LoVo (cell line): ENCODE measurements around the gene OR8I2.
"Not testable (repeated sequence)": the region's sequence is repeated elsewhere in the genome, so short reads cannot be mapped to it uniquely, and the experiment has no call there.

Source experiments
- DNase-seq: peaks from one replicate; pipeline ENCODE4 v3.0.0-alpha.2; 2016; ENCODE audit warnings: low spot score

The OR8I2 gene

GRCh38 chr11:56093008-56093407 is at the start of gene OR8I2:
OR8I2 (plus strand) TSS chr11:56093308; CDS start chr11:56093308, 0 bp downstream.
- DNase-seq: no peak

DNA sequence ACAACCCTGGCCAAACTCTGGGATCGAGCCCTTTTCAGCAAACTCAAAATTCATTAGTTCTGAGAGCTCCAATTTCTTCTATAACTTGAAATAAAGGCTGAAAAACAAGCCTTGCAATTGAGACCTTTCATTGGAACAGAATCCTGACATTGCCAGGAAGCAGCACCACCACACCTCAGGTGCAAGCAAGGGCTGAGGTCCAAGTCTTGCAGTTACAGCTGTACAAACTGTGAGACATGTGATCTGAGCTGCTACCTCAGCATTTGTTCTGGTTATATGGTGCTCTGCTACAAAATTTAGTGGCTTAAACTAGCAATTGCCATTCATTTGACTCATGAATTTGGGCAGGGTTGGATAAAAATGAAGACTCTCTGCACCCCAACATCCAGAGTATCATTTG is 47.6 kb upstream of the OR8I2 start:
- no peak for DNase-seq

DNA sequence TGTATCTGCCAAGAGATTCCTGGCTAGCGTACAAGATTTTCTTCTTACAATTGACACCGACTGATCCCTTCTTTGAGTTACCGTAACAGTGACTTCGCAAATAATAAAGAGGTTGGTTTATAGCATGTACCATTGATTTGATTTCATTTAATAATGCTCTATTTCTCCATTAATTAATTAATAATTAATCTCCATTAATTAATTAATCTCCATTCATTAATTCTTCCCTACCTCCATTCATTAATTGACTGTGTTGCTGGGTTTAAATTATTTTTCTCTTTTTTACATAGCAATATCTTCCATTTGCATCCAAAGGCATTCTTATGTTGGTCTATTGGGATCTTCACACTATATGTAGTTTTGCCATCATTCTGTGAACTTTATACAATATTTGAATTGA is 44.6 kb upstream of the OR8I2 start:
- DNase-seq: no peak

DNA sequence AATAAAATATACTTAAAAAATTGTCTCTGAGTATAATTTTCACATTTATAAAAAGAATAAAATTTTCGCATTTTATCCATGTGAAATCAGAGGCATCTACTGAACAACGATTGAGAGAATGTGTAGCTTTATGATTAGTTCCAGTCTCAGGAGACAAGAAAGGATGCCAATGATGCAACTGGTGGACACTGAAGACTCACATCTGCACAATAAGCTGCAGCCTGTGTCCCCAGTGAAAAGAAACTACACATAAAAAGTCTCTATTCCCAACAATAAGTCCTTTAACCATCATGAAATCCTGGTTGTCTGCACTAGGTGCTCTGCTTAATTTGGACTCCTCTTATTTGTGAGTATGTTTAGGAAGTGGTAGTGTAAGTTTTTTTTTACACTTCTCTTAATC is 43.6 kb upstream of the OR8I2 start:
- DNase-seq: no peak

GRCh38 chr11:56056366-56056765 is 36.7 kb upstream of the OR8I2 start:
- not testable (repeated sequence) for DNase-seq

DNA sequence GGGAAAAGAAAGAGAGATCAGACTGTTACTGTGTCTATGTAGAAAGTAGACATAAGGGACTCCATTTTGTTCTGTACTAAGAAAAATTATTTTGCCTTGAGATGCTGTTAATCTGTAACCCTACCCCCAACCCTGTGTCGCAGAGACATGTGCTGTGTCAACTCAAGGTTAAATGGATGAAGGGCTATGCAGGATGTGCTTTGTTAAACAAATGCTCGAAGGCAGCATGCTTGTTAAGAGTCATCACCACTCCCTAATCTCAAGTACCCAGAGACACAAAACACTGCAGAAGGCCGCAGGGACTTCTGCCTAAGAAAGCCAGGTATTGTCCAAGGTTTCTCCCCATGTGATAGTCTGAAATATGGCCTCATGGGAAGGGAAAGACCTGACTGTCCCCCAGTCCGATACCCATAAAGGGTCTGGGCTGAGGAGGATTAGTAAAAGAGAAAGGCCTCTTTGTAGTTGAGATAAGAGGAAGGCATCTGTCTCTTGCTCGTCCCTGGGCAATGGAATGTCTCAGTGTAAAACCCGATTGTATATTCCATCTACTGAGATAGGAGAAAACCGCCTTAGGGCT is 35.4 kb upstream of the OR8I2 start:
- DNase-seq: not testable (repeated sequence)

DNA sequence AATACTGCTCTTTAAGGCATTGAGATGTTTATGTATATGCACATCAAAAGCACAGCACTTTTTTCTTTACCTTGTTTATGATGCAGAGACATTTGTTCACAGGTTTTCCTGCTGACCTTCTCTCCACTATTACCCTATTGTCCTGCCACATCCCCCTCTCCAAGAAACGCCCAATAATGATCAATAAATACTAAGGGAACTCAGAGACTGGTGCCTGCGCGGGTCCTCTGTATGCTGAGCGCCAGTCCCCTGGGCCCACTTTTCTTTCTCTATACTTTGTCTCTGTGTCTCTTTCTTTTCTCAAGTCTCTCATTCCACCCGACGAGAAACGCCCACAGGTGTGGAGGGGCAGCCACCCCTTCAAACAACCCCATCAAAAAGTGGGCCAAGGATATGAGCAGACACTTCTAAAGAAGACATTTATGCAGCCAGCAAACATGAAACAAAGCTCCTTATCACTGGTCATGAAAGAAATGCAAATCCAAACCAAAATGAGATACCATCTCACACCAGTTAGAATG is 34.8 kb upstream of the OR8I2 start:
- DNase-seq: not testable (repeated sequence)

GRCh38 chr11:56066980-56067379 is 26.1 kb upstream of the OR8I2 start:
- DNase-seq: no peak

DNA sequence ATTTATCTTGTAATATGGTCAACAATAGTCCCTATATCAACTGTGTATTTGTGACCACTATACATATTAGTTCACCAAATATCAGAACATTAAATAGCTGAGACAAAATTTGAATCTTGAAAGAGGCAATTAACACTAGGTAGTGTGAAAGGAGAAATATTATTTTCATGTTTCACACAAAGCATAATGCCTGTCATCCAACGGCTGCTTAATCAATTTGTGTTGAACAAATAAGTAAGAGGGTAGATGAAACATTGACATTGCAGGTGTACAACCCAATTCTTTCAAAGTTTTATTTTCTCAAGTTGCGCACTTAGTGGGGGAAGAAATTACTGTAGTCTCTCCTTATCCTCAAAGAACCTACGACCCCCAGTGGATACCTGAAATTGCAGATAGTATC is 3.4 kb upstream of the OR8I2 start:
- no peak for DNase-seq

DNA sequence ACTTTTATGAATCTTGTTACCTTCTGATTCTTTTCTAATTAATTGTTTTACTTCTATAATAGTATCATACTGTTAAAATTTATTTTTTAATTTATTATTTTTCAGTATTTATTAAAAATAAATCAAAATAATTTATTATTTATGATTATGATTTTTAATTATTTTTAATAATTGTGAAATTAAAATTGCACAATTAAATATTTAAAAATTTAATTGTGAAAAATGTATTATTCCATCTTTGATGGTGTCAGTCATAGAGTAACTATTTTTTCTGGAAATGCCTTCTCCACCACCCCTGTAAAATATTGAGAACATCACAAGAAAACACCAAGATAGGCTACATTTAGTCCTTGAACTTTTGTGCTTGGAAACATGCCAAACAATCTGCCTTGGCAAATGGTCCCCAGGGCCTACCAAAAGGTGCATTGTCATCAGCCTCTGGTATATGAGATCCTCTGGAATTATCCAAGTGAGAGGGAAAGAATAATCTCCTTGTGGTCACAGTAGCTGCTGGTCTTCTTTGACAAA is 10.2 kb downstream of the OR8I2 start, which contains the start of gene OR8H2:
OR8H2 (plus strand) TSS at position 478 of the 528 bp plus-strand sequence. CDS start 1,356 bp downstream, outside the sequence.
- DNase-seq: no peak

DNA sequence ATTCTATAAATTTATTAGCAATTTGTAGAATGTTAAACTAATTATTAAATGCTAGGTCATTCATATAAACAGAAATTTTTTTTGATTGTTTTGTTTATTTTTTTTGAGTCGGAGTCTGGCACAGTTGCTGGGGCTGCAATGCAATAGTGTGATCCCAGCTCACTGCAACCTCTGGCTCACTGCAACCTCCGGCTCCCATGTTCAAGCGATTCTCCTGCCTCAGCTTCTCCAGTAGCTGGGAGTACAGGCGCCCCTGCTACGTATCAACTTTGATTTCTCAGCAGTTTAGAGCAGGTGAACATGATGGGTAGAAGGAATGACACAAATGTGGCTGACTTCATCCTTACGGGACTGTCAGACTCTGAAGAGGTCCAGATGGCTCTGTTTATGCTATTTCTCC is 29.0 kb downstream of the OR8I2 start, which contains the start of gene OR8H3:
OR8H3 (plus strand) TSS at position 301 of the 400 bp plus-strand sequence; CDS start at position 301, 0 bp downstream.
- no peak for DNase-seq

DNA sequence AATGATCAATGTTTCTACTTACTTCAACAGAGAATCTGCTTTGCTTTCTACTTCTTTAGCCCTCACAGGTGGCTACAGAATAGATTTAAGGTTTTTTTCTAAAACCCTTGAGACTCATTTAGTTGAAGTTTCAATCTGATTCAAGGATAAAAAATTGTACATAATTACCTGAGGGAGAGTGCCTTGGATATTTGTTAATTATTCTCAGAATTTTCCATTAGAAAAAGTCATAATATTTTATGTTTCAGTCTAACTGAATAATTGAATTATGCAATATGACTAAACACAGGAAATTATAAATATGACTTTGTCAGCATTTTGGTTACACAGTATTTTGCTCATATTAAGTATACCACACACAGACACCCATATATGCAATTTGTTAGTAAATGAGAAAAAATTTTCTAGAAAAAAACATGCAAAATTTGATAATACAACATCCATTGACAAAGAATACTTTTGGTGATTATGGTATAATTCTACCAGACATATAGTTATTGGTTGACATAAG is 47.1 kb downstream of the OR8I2 start, which contains the start of gene OR8J3:
OR8J3 (minus strand) TSS at position 51 of the 511 bp plus-strand sequence. CDS start 2,483 bp downstream, outside the sequence.
- no peak for DNase-seq

GRCh38 chr11:56143681-56144080 is 50.6 kb downstream of the OR8I2 start:
- not testable (repeated sequence) for DNase-seq
